Measurements from ENCODE around the gene TFB1M.

TFB1M gene

DNA sequence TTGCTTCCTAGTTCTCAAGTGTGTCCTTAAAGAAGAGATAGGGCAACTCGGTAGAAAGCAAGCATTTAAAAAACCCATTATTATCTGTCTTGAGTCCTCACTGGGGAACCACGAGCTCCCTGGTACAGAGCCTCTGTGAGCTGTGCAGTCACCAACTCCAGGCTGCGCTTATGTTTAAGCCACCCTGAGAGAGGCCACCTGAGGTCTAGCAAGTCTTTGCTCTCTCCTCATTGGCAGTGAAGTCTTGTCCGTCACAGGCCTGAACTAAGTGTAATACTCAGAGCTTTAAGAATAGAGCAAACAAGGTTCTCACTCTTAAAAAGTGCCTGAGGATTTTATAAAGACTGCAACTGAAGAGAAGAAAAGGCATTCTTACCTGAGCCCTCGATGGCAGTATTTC is 54.4 kb downstream of the TFB1M start:
- TF ChIP-seq, protein P1, sequence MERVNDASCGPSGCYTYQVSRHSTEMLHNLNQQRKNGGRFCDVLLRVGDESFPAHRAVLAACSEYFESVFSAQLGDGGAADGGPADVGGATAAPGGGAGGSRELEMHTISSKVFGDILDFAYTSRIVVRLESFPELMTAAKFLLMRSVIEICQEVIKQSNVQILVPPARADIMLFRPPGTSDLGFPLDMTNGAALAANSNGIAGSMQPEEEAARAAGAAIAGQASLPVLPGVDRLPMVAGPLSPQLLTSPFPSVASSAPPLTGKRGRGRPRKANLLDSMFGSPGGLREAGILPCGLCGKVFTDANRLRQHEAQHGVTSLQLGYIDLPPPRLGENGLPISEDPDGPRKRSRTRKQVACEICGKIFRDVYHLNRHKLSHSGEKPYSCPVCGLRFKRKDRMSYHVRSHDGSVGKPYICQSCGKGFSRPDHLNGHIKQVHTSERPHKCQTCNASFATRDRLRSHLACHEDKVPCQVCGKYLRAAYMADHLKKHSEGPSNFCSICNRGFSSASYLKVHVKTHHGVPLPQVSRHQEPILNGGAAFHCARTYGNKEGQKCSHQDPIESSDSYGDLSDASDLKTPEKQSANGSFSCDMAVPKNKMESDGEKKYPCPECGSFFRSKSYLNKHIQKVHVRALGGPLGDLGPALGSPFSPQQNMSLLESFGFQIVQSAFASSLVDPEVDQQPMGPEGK (CRISPR knock-in tag; IDR thresholded peaks at IDR 0.05; ENCODE audit: borderline replicate concordance), result no peak
- TF ChIP-seq ZFP3 (CRISPR knock-in tag; IDR thresholded peaks at IDR 0.05) (no peak), SNAI2 (CRISPR knock-in tag; IDR thresholded peaks at IDR 0.05) (no peak), ZC3H10 (CRISPR knock-in tag; IDR thresholded peaks at IDR 0.05) (no peak), RARB (CRISPR knock-in tag; IDR thresholded peaks at IDR 0.05) (no peak), GLIS3 (CRISPR knock-in tag; IDR thresholded peaks at IDR 0.05) (no peak), ZNF8 (CRISPR knock-in tag; IDR thresholded peaks at IDR 0.05) (no peak), OSR1 (CRISPR knock-in tag; IDR thresholded peaks at IDR 0.05) (no peak), TCF4 (CRISPR knock-in tag; IDR thresholded peaks at IDR 0.05; ENCODE audit: borderline replicate concordance) (no peak), TOX (CRISPR knock-in tag; IDR thresholded peaks at IDR 0.05; ENCODE audit: borderline replicate concordance) (no peak)
- TF ChIP-seq, protein P2, sequence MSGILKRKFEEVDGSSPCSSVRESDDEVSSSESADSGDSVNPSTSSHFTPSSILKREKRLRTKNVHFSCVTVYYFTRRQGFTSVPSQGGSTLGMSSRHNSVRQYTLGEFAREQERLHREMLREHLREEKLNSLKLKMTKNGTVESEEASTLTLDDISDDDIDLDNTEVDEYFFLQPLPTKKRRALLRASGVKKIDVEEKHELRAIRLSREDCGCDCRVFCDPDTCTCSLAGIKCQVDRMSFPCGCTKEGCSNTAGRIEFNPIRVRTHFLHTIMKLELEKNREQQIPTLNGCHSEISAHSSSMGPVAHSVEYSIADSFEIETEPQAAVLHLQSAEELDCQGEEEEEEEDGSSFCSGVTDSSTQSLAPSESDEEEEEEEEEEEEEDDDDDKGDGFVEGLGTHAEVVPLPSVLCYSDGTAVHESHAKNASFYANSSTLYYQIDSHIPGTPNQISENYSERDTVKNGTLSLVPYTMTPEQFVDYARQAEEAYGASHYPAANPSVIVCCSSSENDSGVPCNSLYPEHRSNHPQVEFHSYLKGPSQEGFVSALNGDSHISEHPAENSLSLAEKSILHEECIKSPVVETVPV (CRISPR knock-in tag; IDR thresholded peaks at IDR 0.05), result no peak
- TF ChIP-seq, protein P3, sequence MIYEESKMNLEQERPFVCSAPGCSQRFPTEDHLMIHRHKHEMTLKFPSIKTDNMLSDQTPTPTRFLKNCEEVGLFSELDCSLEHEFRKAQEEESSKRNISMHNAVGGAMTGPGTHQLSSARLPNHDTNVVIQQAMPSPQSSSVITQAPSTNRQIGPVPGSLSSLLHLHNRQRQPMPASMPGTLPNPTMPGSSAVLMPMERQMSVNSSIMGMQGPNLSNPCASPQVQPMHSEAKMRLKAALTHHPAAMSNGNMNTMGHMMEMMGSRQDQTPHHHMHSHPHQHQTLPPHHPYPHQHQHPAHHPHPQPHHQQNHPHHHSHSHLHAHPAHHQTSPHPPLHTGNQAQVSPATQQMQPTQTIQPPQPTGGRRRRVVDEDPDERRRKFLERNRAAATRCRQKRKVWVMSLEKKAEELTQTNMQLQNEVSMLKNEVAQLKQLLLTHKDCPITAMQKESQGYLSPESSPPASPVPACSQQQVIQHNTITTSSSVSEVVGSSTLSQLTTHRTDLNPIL (CRISPR knock-in tag; IDR thresholded peaks at IDR 0.05; ENCODE audit: low read depth), result no peak
- no peak for ATAC-seq

DNA sequence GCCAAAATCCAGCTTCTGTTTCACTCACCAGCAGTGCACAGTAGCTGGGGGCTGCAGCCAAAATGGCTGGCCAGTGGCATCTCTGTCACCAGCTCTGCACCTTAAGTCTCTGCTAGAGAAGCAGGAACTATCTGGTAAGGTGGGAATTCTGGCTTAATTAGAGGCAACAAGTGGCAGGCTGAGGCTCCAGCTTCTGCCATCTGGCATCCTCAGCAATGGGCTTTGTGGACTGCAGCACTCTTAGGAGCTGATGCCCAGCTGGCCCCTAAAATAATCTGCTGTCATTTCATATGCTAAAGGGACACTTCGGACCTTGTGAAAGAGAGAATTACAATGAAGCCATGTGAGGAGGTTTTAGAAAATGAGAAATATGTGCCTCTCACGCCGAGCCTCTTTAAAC is 55.1 kb downstream of the TFB1M start:
- no peak for ATAC-seq
- no peak for TF ChIP-seq BACH2 (CRISPR knock-in tag; IDR thresholded peaks at IDR 0.05; ENCODE audit: borderline replicate concordance)
- no peak for TF ChIP-seq PPARA (CRISPR knock-in tag; IDR thresholded peaks at IDR 0.05; ENCODE audit: borderline replicate concordance)
- TF ChIP-seq GLIS3 (CRISPR knock-in tag; IDR thresholded peaks at IDR 0.05), result no peak
- no peak for TF ChIP-seq CSDC2 (CRISPR knock-in tag; IDR thresholded peaks at IDR 0.05)
- no peak for TF ChIP-seq ESRRG (CRISPR knock-in tag; IDR thresholded peaks at IDR 0.05)
- no peak for TF ChIP-seq ISL1 (CRISPR knock-in tag; IDR thresholded peaks at IDR 0.05)
- TF ChIP-seq, protein P4, sequence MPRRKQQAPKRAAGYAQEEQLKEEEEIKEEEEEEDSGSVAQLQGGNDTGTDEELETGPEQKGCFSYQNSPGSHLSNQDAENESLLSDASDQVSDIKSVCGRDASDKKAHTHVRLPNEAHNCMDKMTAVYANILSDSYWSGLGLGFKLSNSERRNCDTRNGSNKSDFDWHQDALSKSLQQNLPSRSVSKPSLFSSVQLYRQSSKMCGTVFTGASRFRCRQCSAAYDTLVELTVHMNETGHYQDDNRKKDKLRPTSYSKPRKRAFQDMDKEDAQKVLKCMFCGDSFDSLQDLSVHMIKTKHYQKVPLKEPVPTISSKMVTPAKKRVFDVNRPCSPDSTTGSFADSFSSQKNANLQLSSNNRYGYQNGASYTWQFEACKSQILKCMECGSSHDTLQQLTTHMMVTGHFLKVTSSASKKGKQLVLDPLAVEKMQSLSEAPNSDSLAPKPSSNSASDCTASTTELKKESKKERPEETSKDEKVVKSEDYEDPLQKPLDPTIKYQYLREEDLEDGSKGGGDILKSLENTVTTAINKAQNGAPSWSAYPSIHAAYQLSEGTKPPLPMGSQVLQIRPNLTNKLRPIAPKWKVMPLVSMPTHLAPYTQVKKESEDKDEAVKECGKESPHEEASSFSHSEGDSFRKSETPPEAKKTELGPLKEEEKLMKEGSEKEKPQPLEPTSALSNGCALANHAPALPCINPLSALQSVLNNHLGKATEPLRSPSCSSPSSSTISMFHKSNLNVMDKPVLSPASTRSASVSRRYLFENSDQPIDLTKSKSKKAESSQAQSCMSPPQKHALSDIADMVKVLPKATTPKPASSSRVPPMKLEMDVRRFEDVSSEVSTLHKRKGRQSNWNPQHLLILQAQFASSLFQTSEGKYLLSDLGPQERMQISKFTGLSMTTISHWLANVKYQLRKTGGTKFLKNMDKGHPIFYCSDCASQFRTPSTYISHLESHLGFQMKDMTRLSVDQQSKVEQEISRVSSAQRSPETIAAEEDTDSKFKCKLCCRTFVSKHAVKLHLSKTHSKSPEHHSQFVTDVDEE (CRISPR knock-in tag; IDR thresholded peaks at IDR 0.05), result no peak
- no peak for TF ChIP-seq ARNTL (CRISPR knock-in tag; IDR thresholded peaks at IDR 0.05; ENCODE audit: borderline replicate concordance, low read depth)
- no peak for TF ChIP-seq ZFP3 (CRISPR knock-in tag; IDR thresholded peaks at IDR 0.05)
- no peak for TF ChIP-seq ZC3H10 (CRISPR knock-in tag; IDR thresholded peaks at IDR 0.05)
- no peak for TF ChIP-seq RARB (CRISPR knock-in tag; IDR thresholded peaks at IDR 0.05)
- TF ChIP-seq ZNF8 (CRISPR knock-in tag; IDR thresholded peaks at IDR 0.05), result no peak
- TF ChIP-seq, protein P3 (CRISPR knock-in tag; IDR thresholded peaks at IDR 0.05; ENCODE audit: low read depth), result no peak
- TF ChIP-seq, protein P1 (CRISPR knock-in tag; IDR thresholded peaks at IDR 0.05; ENCODE audit: borderline replicate concordance), result no peak
- TF ChIP-seq TCF4 (CRISPR knock-in tag; IDR thresholded peaks at IDR 0.05; ENCODE audit: borderline replicate concordance), result no peak
- no peak for TF ChIP-seq SNAI2 (CRISPR knock-in tag; IDR thresholded peaks at IDR 0.05)

DNA sequence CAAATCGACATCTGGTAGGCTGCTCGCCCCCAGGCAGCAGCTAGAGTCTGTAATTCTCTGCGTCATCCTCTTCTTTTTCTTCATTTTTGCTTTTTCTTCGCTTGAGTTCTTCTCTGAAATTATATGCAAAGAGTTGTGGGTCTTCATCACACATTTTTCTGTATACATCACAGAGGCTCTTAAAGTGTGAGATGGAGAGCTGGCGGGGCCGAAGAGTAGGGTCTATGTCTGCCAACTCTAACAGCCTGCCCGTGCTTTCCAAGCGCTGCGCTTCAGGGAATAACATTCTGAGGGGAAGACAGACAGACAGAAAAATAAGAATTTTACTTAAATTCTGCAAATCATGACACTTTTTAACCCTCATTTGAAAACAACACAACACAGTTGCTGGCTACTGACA is 56.5 kb downstream of the TFB1M start:
- no peak for ATAC-seq
- TF ChIP-seq, protein P4 (CRISPR knock-in tag; IDR thresholded peaks at IDR 0.05), result no peak
- TF ChIP-seq BACH2 (CRISPR knock-in tag; IDR thresholded peaks at IDR 0.05; ENCODE audit: borderline replicate concordance), result no peak
- no peak for TF ChIP-seq ISL1 (CRISPR knock-in tag; IDR thresholded peaks at IDR 0.05)
- TF ChIP-seq CSDC2 (CRISPR knock-in tag; IDR thresholded peaks at IDR 0.05), result no peak
- TF ChIP-seq ZFP30 (CRISPR knock-in tag; IDR thresholded peaks at IDR 0.05), result no peak
- TF ChIP-seq, protein P3 (CRISPR knock-in tag; IDR thresholded peaks at IDR 0.05; ENCODE audit: low read depth), result no peak
- TF ChIP-seq PPARA (CRISPR knock-in tag; IDR thresholded peaks at IDR 0.05; ENCODE audit: borderline replicate concordance), result no peak
